Pons (tissue), 1 donor: Measurements from ENCODE around the gene CDH1.

Source experiments
- DNase-seq: peaks from one replicate; pipeline ENCODE4 v3.0.0-alpha.2; 2016; ENCODE audit warnings: low spot score

Gene CDH1

GRCh38 chr16:68732042-68732680, 4.9 kb upstream of the CDH1 start:
- DNase-seq: no peak

DNA sequence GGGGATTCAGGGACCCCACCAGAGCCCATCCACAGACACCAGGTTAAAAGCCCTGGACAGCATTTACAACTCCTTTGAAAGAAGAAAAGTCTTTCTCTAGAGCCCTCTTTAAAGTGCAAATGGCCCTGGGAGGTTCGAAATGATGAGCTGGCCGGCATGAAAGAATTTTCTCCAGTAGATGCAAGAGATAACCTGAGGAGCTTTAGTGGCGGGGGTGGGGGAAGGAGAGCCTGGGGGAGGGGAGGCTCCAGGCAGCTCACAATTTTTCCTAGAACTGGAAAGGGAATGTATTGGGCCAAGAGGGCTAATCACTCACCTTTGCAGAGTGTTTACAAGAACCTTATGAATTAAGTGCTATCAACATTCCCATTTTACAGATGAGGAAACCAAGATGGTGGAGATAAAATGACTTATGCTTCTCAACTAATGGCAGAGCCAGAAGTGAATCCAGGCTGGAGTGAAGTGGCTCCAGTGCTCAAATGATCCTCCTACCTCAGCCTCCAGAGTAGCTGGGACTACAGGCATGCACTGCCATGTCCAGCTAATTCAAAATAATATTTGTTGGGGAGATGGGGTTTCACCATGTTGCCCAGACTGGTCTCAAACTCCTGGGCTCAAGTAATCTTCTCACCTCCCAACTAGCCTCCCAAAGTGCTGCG, 4.2 kb upstream of the CDH1 start:
- DNase-seq: no peak

- DNase-seq: no peak
Observed at GRCh38 chr16:68733570-68733969, 3.5 kb upstream of the CDH1 start.

- no peak for DNase-seq
Observed at GRCh38 chr16:68734782-68735181, 2.3 kb upstream of the CDH1 start.

DNA sequence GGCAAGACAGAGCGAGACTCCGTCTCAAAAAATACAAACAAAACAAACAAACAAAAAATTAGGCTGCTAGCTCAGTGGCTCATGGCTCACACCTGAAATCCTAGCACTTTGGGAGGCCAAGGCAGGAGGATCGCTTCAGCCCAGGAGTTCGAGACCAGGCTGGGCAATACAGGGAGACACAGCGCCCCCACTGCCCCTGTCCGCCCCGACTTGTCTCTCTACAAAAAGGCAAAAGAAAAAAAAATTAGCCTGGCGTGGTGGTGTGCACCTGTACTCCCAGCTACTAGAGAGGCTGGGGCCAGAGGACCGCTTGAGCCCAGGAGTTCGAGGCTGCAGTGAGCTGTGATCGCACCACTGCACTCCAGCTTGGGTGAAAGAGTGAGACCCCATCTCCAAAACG, 531 bp upstream of the CDH1 start:
- no peak for DNase-seq

DNA sequence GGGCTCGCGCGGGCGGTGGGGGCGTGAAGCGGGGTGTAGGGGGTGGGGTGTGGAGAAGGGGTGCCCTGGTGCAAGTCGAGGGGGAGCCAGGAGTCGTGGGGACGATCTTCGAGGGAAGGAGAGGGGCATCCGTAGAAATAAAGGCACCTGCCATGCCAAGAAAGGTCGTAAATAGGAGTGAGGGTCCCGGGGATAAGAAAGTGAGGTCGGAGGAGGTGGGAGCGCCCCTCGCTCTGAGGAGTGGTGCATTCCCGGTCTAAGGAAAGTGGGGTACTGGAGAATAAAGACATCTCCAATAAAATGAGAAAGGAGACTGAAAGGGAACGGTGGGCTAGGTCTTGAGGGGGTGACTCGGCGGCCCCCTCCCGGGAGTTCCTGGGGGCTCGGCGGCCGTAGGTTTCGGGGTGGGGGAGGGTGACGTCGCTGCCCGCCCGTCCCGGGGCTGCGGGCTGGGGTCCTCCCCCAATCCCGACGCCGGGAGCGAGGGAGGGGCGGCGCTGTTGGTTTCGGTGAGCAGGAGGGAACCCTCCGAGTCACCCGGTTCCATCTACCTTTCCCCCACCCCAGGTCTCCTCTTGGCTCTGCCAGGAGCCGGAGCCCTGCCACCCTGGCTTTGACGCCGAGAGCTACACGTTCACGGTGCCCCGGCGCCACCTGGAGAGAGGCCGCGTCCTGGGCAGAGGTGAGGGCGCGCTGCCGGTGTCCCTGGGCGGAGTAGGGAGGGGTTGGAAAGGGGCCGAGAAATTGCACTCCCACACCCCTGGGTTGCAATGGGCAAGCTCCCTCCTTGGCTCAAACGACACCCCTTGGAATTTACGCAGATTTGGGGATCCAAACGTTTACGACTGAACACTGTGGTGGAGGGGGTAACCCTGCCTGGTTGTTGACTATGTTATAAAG, 888 bp downstream of the CDH1 start:
- no peak for DNase-seq

DNA sequence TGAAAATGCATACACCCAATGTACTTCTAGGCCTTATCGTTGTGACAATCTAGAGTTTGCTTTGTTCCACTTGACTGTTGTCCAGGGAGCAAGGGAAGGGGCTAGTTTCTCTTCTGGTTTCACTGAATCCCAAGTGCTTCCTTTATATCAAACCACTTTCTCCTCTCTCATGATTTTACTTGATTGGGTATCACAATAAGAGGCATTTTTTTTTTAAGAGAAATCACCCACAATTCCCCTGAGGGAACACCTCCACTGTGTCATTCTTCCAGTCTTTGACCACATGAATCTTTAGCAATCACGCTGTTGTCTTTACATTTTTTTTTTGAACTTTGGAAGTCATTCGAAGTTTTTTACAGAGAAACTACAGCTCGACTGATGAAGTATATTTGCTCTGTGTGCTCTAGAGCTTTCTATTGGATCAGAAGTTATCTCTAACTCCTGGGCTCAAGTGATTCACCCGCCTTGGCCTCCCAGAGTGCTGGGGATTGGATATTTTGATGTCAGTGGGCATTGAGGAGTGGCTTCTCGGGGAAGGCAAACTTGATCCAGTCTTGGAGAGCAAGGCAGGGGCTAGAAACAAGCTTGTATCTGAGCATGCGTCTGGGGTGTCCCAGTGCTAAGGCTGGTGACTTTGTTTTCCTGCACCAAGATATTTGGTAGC, 3.0 kb downstream of the CDH1 start:
- no peak for DNase-seq

DNA sequence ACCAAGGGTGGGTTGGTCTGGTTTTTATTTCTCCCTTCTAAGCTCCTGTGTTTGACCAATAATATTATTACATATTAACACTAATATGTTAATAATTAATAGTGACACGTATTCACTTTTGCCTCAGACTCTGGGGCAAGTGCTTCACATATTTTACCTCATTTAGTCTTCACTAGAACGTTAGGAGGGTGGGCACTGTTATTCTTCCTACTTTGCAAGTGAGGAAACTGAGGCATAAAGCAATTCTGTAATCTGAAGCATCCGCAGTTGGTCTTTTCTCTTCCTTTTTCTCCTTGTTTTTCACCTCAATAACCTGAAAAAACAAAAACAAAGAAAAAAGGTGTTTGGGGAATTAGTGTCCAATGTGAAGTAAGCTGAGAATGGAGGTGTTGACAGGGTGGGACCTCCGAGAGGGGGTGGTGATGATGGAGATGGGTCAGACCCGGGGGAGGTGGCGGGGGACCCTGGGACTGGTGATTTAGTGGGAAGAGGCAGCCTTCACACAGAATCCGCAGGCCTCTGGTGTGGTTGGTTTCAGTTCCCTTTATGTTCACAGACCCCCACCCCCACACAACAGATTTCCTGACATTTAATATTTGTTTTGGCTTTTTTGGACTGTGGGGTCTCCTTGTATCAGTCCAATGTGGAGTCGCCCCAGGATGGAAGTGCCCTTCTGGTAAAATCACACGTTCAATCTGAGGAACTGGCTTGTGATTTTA, 3.7 kb downstream of the CDH1 start:
- no peak for DNase-seq

GRCh38 chr16:68743664-68744063, 6.6 kb downstream of the CDH1 start:
- DNase-seq: no peak

- DNase-seq: no peak
Observed at GRCh38 chr16:68744744-68745280, 7.7 kb downstream of the CDH1 start.

DNA sequence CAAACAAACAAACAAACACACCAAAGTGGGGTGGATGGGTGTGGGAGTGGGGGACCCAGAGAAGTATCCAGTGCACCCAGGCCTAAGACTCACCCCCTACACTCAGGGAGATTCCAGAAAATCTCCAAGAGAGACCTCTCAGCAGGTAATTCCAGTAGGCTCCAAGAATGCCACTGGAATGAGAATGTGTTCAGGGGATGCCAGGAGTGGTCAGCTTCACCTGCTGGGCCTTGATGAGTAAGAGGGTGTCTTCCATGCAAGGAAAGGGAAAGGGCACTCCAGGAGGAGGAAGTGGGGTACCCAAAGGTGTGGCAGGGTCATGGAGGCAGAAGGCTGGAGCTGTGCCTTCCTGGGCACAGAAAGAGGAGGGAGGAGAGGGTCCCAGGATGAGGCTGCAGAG, 9.9 kb downstream of the CDH1 start:
- no peak for DNase-seq

DNA sequence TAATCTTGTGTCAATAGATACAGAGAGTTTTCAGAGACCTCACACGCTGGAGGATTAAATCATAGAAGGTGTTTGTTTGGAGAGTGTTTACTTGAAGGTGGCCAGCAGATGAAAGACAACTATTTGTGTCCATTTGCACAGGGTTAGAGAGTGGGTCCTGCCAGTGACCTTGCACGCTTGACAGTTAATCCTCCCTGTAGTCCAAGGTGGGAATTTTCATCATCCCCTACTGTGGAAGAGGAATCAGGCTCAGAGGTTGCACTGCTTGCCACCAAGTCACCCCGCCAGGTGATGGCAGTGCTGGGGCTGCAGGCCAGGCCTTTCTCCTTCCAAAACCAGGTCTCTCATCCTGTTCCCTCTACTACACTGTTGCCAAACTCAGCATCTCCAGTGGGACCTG, 12.3 kb downstream of the CDH1 start:
- no peak for DNase-seq

DNA sequence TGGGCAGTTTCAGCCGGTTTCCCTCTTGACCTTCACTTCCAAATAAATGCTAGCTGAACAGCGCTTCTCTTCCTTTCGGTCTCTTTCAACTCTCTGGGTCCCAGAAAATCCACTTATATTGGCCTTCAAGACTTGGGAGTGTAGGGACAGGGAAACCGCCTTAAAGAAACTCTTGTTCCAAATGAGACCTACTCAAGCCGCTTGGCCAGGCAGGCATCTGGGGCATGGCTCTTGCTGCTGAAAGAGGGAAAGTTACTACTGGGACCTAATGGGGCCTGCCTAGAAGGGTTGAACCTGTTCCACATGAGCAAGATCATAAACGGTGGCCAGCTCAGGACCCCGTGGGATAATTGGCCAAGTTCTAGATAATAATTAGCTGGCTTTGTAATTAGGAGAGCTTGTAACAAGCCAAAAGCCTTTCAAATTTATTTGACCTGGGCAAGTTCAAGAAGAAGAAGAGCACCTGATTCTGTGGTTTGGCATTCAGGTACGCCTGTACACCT, 13.2 kb downstream of the CDH1 start:
- no peak for DNase-seq

DNA sequence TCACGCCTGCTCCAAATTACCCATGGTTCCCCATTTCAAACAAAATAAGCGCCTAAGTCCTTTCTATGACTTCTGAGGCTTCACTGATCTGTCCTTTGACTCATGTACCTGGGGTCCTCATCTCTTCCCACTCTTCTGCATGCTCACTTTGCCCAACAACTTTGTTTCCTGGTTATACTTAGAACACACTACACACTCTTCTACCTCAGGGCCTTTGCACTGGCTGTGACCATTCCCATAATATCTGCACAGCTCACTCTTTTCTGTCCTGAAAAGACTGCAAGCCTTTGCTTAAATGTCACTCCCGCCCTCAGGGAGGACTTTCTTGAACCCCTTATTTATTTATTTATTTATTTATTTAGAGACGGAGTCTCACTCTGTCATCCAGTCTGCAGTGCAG, 14.1 kb downstream of the CDH1 start:
- DNase-seq: no peak

DNA sequence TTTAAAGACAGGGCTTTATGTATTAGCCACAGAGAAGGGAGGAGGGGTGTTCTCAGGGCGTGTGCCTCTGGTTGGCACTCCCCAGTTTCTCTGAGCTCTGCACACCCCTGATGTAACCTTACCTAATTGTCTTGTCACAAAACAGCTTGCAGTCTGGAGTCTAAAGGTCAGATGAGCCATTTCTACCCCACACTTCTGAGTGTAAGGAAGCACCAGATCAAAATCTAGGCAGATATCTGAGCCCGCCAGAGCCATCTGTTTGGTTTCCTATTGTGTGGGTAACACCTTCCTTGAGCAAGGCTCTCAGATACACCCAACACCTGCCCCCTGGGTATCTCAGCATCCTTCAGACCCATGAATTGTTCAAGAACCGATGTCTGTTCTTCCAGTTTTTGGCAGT, 15.5 kb downstream of the CDH1 start:
- no peak for DNase-seq

GRCh38 chr16:68754084-68754792, 17.1 kb downstream of the CDH1 start:
- DNase-seq: no peak

DNA sequence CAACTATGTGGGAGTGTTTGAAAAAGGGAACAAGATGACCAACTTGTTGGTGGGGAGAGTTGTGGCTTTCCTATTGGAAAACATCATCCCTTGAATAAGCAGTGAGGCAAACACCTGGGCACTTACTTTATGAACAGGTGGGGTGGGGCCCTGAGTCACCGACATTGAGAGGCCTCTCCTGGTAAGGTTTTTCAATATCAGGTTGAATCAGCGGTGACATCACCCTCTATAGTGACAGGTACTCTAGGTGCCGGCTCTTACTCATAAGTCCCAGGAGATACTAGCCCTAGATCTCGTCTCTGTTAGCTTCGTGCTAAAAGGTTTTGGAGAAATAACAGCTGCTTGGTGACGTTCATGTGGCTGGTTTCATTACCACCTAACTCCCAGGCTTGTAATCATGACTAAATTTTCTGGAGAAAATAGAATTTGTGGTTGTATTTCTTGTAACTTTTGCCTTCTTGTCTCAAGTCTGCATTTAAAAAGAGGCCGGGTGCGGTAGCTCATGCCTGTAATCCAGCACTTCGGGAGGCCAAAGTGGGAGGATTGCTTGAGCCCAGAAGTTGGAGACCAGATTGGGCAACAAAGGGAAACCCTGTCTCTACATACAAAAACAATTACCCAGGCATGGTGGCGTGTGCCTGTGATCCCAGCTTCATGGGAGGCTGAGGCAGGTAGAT, 19.3 kb downstream of the CDH1 start:
- DNase-seq: no peak

- DNase-seq: no peak
Observed at GRCh38 chr16:68757625-68757935, 20.5 kb downstream of the CDH1 start.

DNA sequence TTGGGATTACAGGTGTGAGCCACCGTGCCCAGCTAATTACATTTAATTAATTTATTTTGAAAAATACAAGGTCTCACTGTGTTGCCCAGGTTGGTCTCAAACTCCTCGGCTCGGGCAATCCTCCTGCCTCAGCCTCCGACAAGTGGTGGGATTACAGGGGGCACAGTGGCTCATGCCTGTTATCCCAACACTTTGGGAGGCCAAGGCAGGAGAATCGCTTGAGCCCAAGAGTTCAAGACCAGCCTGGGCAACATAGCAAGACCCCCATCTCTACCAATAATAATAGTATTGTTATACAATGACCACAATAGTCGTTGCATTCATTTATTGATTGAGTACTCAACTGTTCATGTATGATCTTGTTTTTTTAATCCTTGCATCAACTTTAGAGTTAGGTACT, 22.0 kb downstream of the CDH1 start:
- no peak for DNase-seq

DNA sequence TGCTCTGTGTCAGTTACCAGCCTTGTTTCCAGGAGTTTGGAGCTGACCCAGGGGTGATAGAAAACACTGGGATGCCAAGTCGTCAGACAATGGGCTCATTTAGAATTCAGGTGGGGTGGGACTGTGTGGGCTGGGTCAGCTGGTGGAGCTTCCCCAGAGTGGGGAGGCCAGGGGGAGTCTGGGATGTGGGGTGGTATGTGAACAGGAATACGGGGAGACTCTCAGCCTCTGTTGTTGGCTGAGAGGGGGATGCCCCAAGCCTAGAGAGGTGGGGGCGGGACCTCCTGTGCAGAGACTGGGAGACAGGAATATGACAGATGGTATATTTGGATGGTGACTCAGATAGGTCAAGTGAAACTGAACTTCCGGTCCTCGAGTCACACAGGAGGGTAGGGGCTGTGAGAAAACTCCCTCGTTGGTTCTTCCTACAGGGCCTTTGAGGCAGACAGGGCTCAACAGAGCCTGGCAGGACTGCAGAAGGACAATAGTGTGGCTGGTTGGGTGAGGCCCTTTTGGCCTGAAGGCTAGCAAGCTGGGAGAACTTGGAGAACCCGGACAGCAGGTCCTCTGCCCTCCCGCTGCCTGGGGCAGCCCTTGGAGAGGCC, 23.7 kb downstream of the CDH1 start:
- DNase-seq: peak; percentile 81
